ENCODE data around the gene CAMTA1.

The CAMTA1 gene

GRCh38 chr1:7783178-7783711, 998.0 kb downstream of the CAMTA1 start (continued):
- TF ChIP-seq ZBTB48 (tag by site-specific recombination; IDR thresholded peaks at IDR 0.05) (no peak), OVOL3 (tag by site-specific recombination; IDR thresholded peaks at IDR 0.05) (no peak), ZNF324 (tag by site-specific recombination; IDR thresholded peaks at IDR 0.05) (no peak), ZNF510 (tag by site-specific recombination; IDR thresholded peaks at IDR 0.05; ENCODE audit: insufficient replicate concordance) (no peak), ZNF621 (tag by site-specific recombination; IDR thresholded peaks at IDR 0.05) (no peak), ZNF664 (tag by site-specific recombination; IDR thresholded peaks at IDR 0.05) (no peak), ZNF211 (tag by site-specific recombination; IDR thresholded peaks at IDR 0.05; ENCODE audit: low read depth) (no peak), ZNF2 (tag by site-specific recombination; IDR thresholded peaks at IDR 0.05) (no peak), ZNF221 (tag by site-specific recombination; IDR thresholded peaks at IDR 0.05; ENCODE audit: borderline replicate concordance) (no peak), ZSCAN18 (tag by site-specific recombination; IDR thresholded peaks at IDR 0.05) (no peak), ZNF76 (tag by site-specific recombination; IDR thresholded peaks at IDR 0.05; ENCODE audit: borderline replicate concordance, low read depth) (no peak), ZNF10 (tag by site-specific recombination; IDR thresholded peaks at IDR 0.05) (no peak), ZNF768 (tag by site-specific recombination; IDR thresholded peaks at IDR 0.05) (no peak), ZSCAN23 (tag by site-specific recombination; IDR thresholded peaks at IDR 0.05) (no peak), ZBTB49 (tag by site-specific recombination; IDR thresholded peaks at IDR 0.05; ENCODE audit: low read depth) (no peak), GLI2 (tag by site-specific recombination; IDR thresholded peaks at IDR 0.05; ENCODE audit: borderline replicate concordance, low read depth) (no peak), ZFP41 (tag by site-specific recombination; IDR thresholded peaks at IDR 0.05; ENCODE audit: borderline replicate concordance) (no peak), ZNF571 (tag by site-specific recombination; IDR thresholded peaks at IDR 0.05) (no peak), BCL11B (tag by site-specific recombination; IDR thresholded peaks at IDR 0.05; ENCODE audit: low read depth) (no peak), FEZF1 (tag by site-specific recombination; IDR thresholded peaks at IDR 0.05) (no peak), ZFP69B (tag by site-specific recombination; IDR thresholded peaks at IDR 0.05) (no peak), ZBTB20 (tag by site-specific recombination; IDR thresholded peaks at IDR 0.05) (no peak), ZNF366 (tag by site-specific recombination; conservative IDR thresholded peaks at IDR 0.05) (no peak), ZSCAN30 (tag by site-specific recombination; IDR thresholded peaks at IDR 0.05) (no peak), BCL6B (tag by site-specific recombination; IDR thresholded peaks at IDR 0.05) (no peak), ZNF670 (tag by site-specific recombination; IDR thresholded peaks at IDR 0.05; ENCODE audit: low read depth) (no peak), ZNF416 (tag by site-specific recombination; IDR thresholded peaks at IDR 0.05) (peak; percentile 99)
- TF ChIP-seq, protein P1, sequence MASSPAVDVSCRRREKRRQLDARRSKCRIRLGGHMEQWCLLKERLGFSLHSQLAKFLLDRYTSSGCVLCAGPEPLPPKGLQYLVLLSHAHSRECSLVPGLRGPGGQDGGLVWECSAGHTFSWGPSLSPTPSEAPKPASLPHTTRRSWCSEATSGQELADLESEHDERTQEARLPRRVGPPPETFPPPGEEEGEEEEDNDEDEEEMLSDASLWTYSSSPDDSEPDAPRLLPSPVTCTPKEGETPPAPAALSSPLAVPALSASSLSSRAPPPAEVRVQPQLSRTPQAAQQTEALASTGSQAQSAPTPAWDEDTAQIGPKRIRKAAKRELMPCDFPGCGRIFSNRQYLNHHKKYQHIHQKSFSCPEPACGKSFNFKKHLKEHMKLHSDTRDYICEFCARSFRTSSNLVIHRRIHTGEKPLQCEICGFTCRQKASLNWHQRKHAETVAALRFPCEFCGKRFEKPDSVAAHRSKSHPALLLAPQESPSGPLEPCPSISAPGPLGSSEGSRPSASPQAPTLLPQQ (tag by site-specific recombination; IDR thresholded peaks at IDR 0.05) = no peak
- TF ChIP-seq, protein P2, sequence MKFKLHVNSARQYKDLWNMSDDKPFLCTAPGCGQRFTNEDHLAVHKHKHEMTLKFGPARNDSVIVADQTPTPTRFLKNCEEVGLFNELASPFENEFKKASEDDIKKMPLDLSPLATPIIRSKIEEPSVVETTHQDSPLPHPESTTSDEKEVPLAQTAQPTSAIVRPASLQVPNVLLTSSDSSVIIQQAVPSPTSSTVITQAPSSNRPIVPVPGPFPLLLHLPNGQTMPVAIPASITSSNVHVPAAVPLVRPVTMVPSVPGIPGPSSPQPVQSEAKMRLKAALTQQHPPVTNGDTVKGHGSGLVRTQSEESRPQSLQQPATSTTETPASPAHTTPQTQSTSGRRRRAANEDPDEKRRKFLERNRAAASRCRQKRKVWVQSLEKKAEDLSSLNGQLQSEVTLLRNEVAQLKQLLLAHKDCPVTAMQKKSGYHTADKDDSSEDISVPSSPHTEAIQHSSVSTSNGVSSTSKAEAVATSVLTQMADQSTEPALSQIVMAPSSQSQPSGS (tag by site-specific recombination; IDR thresholded peaks at IDR 0.05; ENCODE audit: low read depth) = no peak
- TF ChIP-seq, protein P3, sequence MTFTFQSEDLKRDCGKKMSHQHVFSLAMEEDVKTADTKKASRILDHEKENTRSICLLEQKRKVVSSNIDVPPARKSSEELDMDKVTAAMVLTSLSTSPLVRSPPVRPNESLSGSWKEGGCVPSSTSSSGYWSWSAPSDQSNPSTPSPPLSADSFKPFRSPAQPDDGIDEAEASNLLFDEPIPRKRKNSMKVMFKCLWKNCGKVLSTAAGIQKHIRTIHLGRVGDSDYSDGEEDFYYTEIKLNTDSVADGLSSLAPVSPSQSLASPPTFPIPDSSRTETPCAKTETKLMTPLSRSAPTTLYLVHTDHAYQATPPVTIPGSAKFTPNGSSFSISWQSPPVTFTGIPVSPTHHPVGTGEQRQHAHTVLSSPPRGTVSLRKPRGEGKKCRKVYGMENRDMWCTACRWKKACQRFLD (tag by site-specific recombination; IDR thresholded peaks at IDR 0.05) = no peak
- TF ChIP-seq, protein P4, sequence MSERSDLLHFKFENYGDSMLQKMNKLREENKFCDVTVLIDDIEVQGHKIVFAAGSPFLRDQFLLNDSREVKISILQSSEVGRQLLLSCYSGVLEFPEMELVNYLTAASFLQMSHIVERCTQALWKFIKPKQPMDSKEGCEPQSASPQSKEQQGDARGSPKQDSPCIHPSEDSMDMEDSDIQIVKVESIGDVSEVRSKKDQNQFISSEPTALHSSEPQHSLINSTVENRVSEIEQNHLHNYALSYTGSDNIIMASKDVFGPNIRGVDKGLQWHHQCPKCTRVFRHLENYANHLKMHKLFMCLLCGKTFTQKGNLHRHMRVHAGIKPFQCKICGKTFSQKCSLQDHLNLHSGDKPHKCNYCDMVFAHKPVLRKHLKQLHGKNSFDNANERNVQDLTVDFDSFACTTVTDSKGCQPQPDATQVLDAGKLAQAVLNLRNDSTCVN (tag by site-specific recombination; optimal IDR thresholded peaks at IDR 0.05) = no peak

All from HEK293 (cell line).